VCaP (cell line): ENCODE measurements around the gene NUDT4B.
"Not testable (repeated sequence)": the region's sequence is repeated elsewhere in the genome, so short reads cannot be mapped to it uniquely, and the experiment has no call there.

Experiments used
- H3K27ac ChIP-seq: fragments of 450-650 bp; 2 replicates; pipeline ENCODE4 v1.5.1; 2017

The NUDT4B gene

GRCh38 chr1:148748563-148749334, at the start of gene NUDT4B:
TSS of gene NUDT4B (plus strand) at chr1:148748774. CDS start at chr1:148748953, 179 bp downstream.
- not testable (repeated sequence) for H3K27ac ChIP-seq

- H3K27ac ChIP-seq, result not testable (repeated sequence)
Measured at GRCh38 chr1:148699357-148699756, 49.2 kb upstream of the NUDT4B start.

GRCh38 chr1:148702242-148702641, 46.3 kb upstream of the NUDT4B start:
- not testable (repeated sequence) for H3K27ac ChIP-seq

GRCh38 chr1:148703973-148704591, 44.5 kb upstream of the NUDT4B start:
- H3K27ac ChIP-seq, result not testable (repeated sequence)

GRCh38 chr1:148705316-148705948, 43.1 kb upstream of the NUDT4B start:
- H3K27ac ChIP-seq, result not testable (repeated sequence)

- H3K27ac ChIP-seq, result not testable (repeated sequence)
Measured at GRCh38 chr1:148708779-148709333, 39.7 kb upstream of the NUDT4B start.

GRCh38 chr1:148710772-148711523, 37.6 kb upstream of the NUDT4B start:
- H3K27ac ChIP-seq, result not testable (repeated sequence)

GRCh38 chr1:148712353-148712752, 36.2 kb upstream of the NUDT4B start:
- H3K27ac ChIP-seq, result not testable (repeated sequence)

GRCh38 chr1:148715518-148715917, 33.1 kb upstream of the NUDT4B start:
- not testable (repeated sequence) for H3K27ac ChIP-seq

GRCh38 chr1:148716966-148717520, 31.5 kb upstream of the NUDT4B start:
- H3K27ac ChIP-seq, result not testable (repeated sequence)

- H3K27ac ChIP-seq, result not testable (repeated sequence)
Measured at GRCh38 chr1:148720918-148721317, 27.7 kb upstream of the NUDT4B start.

GRCh38 chr1:148722758-148723157, 25.8 kb upstream of the NUDT4B start:
- not testable (repeated sequence) for H3K27ac ChIP-seq

GRCh38 chr1:148723515-148723914, 25.1 kb upstream of the NUDT4B start:
- H3K27ac ChIP-seq, result not testable (repeated sequence)

GRCh38 chr1:148724872-148725271, 23.7 kb upstream of the NUDT4B start:
- H3K27ac ChIP-seq, result not testable (repeated sequence)

GRCh38 chr1:148727862-148728261, 20.7 kb upstream of the NUDT4B start:
- not testable (repeated sequence) for H3K27ac ChIP-seq

- not testable (repeated sequence) for H3K27ac ChIP-seq
Measured at GRCh38 chr1:148729128-148729527, 19.4 kb upstream of the NUDT4B start.

GRCh38 chr1:148729541-148729940, 19.0 kb upstream of the NUDT4B start:
- not testable (repeated sequence) for H3K27ac ChIP-seq

- H3K27ac ChIP-seq, result not testable (repeated sequence)
Measured at GRCh38 chr1:148732277-148732676, 16.3 kb upstream of the NUDT4B start.

GRCh38 chr1:148733585-148734310, 14.8 kb upstream of the NUDT4B start:
- H3K27ac ChIP-seq, result not testable (repeated sequence)

GRCh38 chr1:148734311-148734662, 14.3 kb upstream of the NUDT4B start:
- not testable (repeated sequence) for H3K27ac ChIP-seq

- not testable (repeated sequence) for H3K27ac ChIP-seq
Measured at GRCh38 chr1:148735538-148735937, 13.0 kb upstream of the NUDT4B start.
